GM19372 (cell line): Measurements from ENCODE around the gene SLC7A4.

Experiments used
- ATAC-seq: cut with Tn5 transposase; IDR thresholded peaks from one replicate; pipeline ENCODE4 v1.9.1; 2021; ENCODE audit warnings: mild to moderate bottlenecking, low read depth, moderate library complexity; ENCODE audit not compliant: unreplicated experiment

The SLC7A4 gene

GRCh38 chr22:21000207-21000986, 32.0 kb downstream of the SLC7A4 start:
- ATAC-seq, result no peak

- no peak for ATAC-seq
Observed at GRCh38 chr22:20999350-21000206, 32.8 kb downstream of the SLC7A4 start.

GRCh38 chr22:20998411-20999336, 33.7 kb downstream of the SLC7A4 start:
- no peak for ATAC-seq

- no peak for ATAC-seq
Observed at GRCh38 chr22:20997536-20998257, 34.7 kb downstream of the SLC7A4 start.

GRCh38 chr22:20996598-20997535, 35.5 kb downstream of the SLC7A4 start:
- ATAC-seq, result no peak

GRCh38 chr22:20996031-20996410, 36.3 kb downstream of the SLC7A4 start:
- no peak for ATAC-seq

GRCh38 chr22:20995329-20996030, 36.9 kb downstream of the SLC7A4 start:
- ATAC-seq, result no peak

- ATAC-seq, result no peak
Observed at GRCh38 chr22:20994902-20995241, 37.5 kb downstream of the SLC7A4 start.

GRCh38 chr22:20994128-20994901, 38.0 kb downstream of the SLC7A4 start:
- ATAC-seq, result no peak

- no peak for ATAC-seq
Observed at GRCh38 chr22:20993304-20994127, 38.8 kb downstream of the SLC7A4 start.

- no peak for ATAC-seq
Observed at GRCh38 chr22:20992456-20993303, 39.7 kb downstream of the SLC7A4 start.

- no peak for ATAC-seq
Observed at GRCh38 chr22:20992056-20992442, 40.3 kb downstream of the SLC7A4 start.

- ATAC-seq, result no peak
Observed at GRCh38 chr22:20991252-20992055, 40.9 kb downstream of the SLC7A4 start.

- no peak for ATAC-seq
Observed at GRCh38 chr22:20990184-20991180, 41.9 kb downstream of the SLC7A4 start.
